ENCODE measurements around the gene PLCD1.

The PLCD1 gene

GRCh38 chr3:38027466-38028465, 1.7 kb downstream of the PLCD1 start:
- Histone ChIP-seq H3K4me3 (ENCODE audit: extremely low read depth, insufficient read depth, low read length, poor library complexity, severe bottlenecking) (peak overlapping the region; percentile 58), H3K36me3 (ENCODE audit: control insufficient read depth, insufficient read depth, low read length) (peaks cover 4% of the 10 kb centered on the region), H3K4me1 (ENCODE audit: control insufficient read depth, insufficient read depth, low read length, poor library complexity, severe bottlenecking) (peaks cover 31% of the 10 kb centered on the region), H3K27ac (ENCODE audit: low read depth, low read length, severe bottlenecking) (no peak overlapping the region), H3K9me3 (ENCODE audit: control insufficient read depth, low read length) (no peaks in the 10 kb centered on the region)
- WGBS, 2 experiments (ENCODE audit: insufficient coverage in 2 of 2), result 88 to 95% methylated on average over 5 of the region's 6 CpGs

GRCh38 chr3:38026856-38027255, 2.6 kb downstream of the PLCD1 start:
- H3K4me3 ChIP-seq (ENCODE audit: extremely low read depth, insufficient read depth, low read length, poor library complexity, severe bottlenecking), result no peak overlapping the region
- no peaks in the 10 kb centered on the region for H3K9me3 ChIP-seq (ENCODE audit: control insufficient read depth, low read length)
- peaks cover 4% of the 10 kb centered on the region for H3K36me3 ChIP-seq (ENCODE audit: control insufficient read depth, insufficient read depth, low read length)
- H3K27ac ChIP-seq (ENCODE audit: low read depth, low read length, severe bottlenecking), result no peak overlapping the region
- peaks cover 33% of the 10 kb centered on the region for H3K4me1 ChIP-seq (ENCODE audit: control insufficient read depth, insufficient read depth, low read length, poor library complexity, severe bottlenecking)
- WGBS, 2 experiments (ENCODE audit: insufficient coverage in 2 of 2), result 74 to 100% methylated on average over 1 to 3 of the region's 4 CpGs

- Histone ChIP-seq H3K9me3 (ENCODE audit: control insufficient read depth, low read length) (no peaks in the 10 kb centered on the region), H3K36me3 (ENCODE audit: control insufficient read depth, insufficient read depth, low read length) (peaks cover 15% of the 10 kb centered on the region), H3K27ac (ENCODE audit: low read depth, low read length, severe bottlenecking) (no peak overlapping the region), H3K4me1 (ENCODE audit: control insufficient read depth, insufficient read depth, low read length, poor library complexity, severe bottlenecking) (peaks cover 18% of the 10 kb centered on the region), H3K4me3 (ENCODE audit: extremely low read depth, insufficient read depth, low read length, poor library complexity, severe bottlenecking) (peak overlapping the region; percentile 63)
- 93 to 95% methylated on average over 3 to 5 of the region's 6 CpGs for WGBS, 2 experiments (ENCODE audit: insufficient coverage in 2 of 2)
These were observed 6.3 kb downstream of the PLCD1 start for GRCh38 chr3:38022896-38023709.

GRCh38 chr3:38022301-38022700, 7.1 kb downstream of the PLCD1 start:
- Histone ChIP-seq H3K9me3 (ENCODE audit: control insufficient read depth, low read length) (no peaks in the 10 kb centered on the region), H3K4me3 (ENCODE audit: extremely low read depth, insufficient read depth, low read length, poor library complexity, severe bottlenecking) (no peak overlapping the region), H3K27ac (ENCODE audit: low read depth, low read length, severe bottlenecking) (no peak overlapping the region), H3K36me3 (ENCODE audit: control insufficient read depth, insufficient read depth, low read length) (peaks cover 15% of the 10 kb centered on the region), H3K4me1 (ENCODE audit: control insufficient read depth, insufficient read depth, low read length, poor library complexity, severe bottlenecking) (peaks cover 18% of the 10 kb centered on the region)
- no CpG with 5 or more reads among the region's 3 CpGs for WGBS, 2 experiments (ENCODE audit: insufficient coverage in 2 of 2)

- Histone ChIP-seq H3K4me1 (ENCODE audit: control insufficient read depth, insufficient read depth, low read length, poor library complexity, severe bottlenecking) (peaks cover 18% of the 10 kb centered on the region), H3K4me3 (ENCODE audit: extremely low read depth, insufficient read depth, low read length, poor library complexity, severe bottlenecking) (no peak overlapping the region), H3K9me3 (ENCODE audit: control insufficient read depth, low read length) (peaks cover 4% of the 10 kb centered on the region), H3K36me3 (ENCODE audit: control insufficient read depth, insufficient read depth, low read length) (peaks cover 25% of the 10 kb centered on the region), H3K27ac (ENCODE audit: low read depth, low read length, severe bottlenecking) (no peak overlapping the region)
- 93 to 97% methylated on average over 3 of the region's 4 CpGs for WGBS, 2 experiments (ENCODE audit: insufficient coverage in 2 of 2)
These were observed 8.2 kb downstream of the PLCD1 start for GRCh38 chr3:38021196-38021595.

- 63 to 95% methylated on average over 2 of the region's 3 CpGs for WGBS, 2 experiments (ENCODE audit: insufficient coverage in 2 of 2)
- Histone ChIP-seq H3K36me3 (ENCODE audit: control insufficient read depth, insufficient read depth, low read length) (peaks cover 34% of the 10 kb centered on the region), H3K27ac (ENCODE audit: low read depth, low read length, severe bottlenecking) (no peak overlapping the region), H3K9me3 (ENCODE audit: control insufficient read depth, low read length) (peaks cover 10% of the 10 kb centered on the region), H3K4me1 (ENCODE audit: control insufficient read depth, insufficient read depth, low read length, poor library complexity, severe bottlenecking) (peaks cover 12% of the 10 kb centered on the region), H3K4me3 (ENCODE audit: extremely low read depth, insufficient read depth, low read length, poor library complexity, severe bottlenecking) (no peak overlapping the region)
These were observed 9.1 kb downstream of the PLCD1 start for GRCh38 chr3:38020342-38020726.

- Histone ChIP-seq H3K4me3 (ENCODE audit: extremely low read depth, insufficient read depth, low read length, poor library complexity, severe bottlenecking) (no peak overlapping the region), H3K4me1 (ENCODE audit: control insufficient read depth, insufficient read depth, low read length, poor library complexity, severe bottlenecking) (peaks cover 11% of the 10 kb centered on the region), H3K36me3 (ENCODE audit: control insufficient read depth, insufficient read depth, low read length) (peaks cover 39% of the 10 kb centered on the region), H3K27ac (ENCODE audit: low read depth, low read length, severe bottlenecking) (no peak overlapping the region), H3K9me3 (ENCODE audit: control insufficient read depth, low read length) (peaks cover 10% of the 10 kb centered on the region)
- 93 to 94% methylated on average over 9 to 10 of the region's 10 CpGs for WGBS, 2 experiments (ENCODE audit: insufficient coverage in 2 of 2)
These were observed 9.6 kb downstream of the PLCD1 start for GRCh38 chr3:38019658-38020341.

GRCh38 chr3:38018296-38019266, 10.9 kb downstream of the PLCD1 start:
- Histone ChIP-seq H3K4me3 (ENCODE audit: extremely low read depth, insufficient read depth, low read length, poor library complexity, severe bottlenecking) (no peak overlapping the region), H3K9me3 (ENCODE audit: control insufficient read depth, low read length) (peaks cover 10% of the 10 kb centered on the region), H3K27ac (ENCODE audit: low read depth, low read length, severe bottlenecking) (peak overlapping the region; percentile 10), H3K4me1 (ENCODE audit: control insufficient read depth, insufficient read depth, low read length, poor library complexity, severe bottlenecking) (peaks cover 9% of the 10 kb centered on the region), H3K36me3 (ENCODE audit: control insufficient read depth, insufficient read depth, low read length) (peaks cover 48% of the 10 kb centered on the region)
- WGBS, 2 experiments (ENCODE audit: insufficient coverage in 2 of 2), result 90 to 93% methylated on average over 9 to 12 of the region's 13 CpGs

GRCh38 chr3:38017445-38018295, 11.8 kb downstream of the PLCD1 start:
- WGBS, 2 experiments (ENCODE audit: insufficient coverage in 2 of 2), result 89 to 96% methylated on average over 6 to 7 of the region's 9 CpGs
- H3K27ac ChIP-seq (ENCODE audit: low read depth, low read length, severe bottlenecking), result no peak overlapping the region
- H3K36me3 ChIP-seq (ENCODE audit: control insufficient read depth, insufficient read depth, low read length), result peaks cover 53% of the 10 kb centered on the region
- H3K9me3 ChIP-seq (ENCODE audit: control insufficient read depth, low read length), result peaks cover 10% of the 10 kb centered on the region
- no peak overlapping the region for H3K4me3 ChIP-seq (ENCODE audit: extremely low read depth, insufficient read depth, low read length, poor library complexity, severe bottlenecking)
- peaks cover 3% of the 10 kb centered on the region for H3K4me1 ChIP-seq (ENCODE audit: control insufficient read depth, insufficient read depth, low read length, poor library complexity, severe bottlenecking)

Data from mesodermal cell (in vitro differentiated cells).